NCI-H2227 (cell line): Measurements from ENCODE around the gene LCN9.
"Not testable (repeated sequence)": the region's sequence is repeated elsewhere in the genome, so short reads cannot be mapped to it uniquely, and the experiment has no call there.

ENCODE experiments used
- DNase-seq: peaks from one replicate; lab custom pipeline; 2025; ENCODE audit not compliant: unreplicated experiment; lab: John Stamatoyannopoulos, UW

Gene LCN9

GRCh38 chr9:135662758-135663450 lies at the start of gene LCN9:
TSS of gene LCN9 (plus strand) at chr9:135663309. CDS start at chr9:135663322, 13 bp downstream.
- DNase-seq: no peak

GRCh38 chr9:135613946-135614805 lies 48.9 kb upstream of the LCN9 start:
- no peak for DNase-seq

GRCh38 chr9:135614821-135615665 lies 48.1 kb upstream of the LCN9 start:
- no peak for DNase-seq

GRCh38 chr9:135615666-135616618 lies 47.2 kb upstream of the LCN9 start:
- DNase-seq: no peak

- no peak for DNase-seq
These were observed 46.2 kb upstream of the LCN9 start for GRCh38 chr9:135616619-135617537.

GRCh38 chr9:135617538-135617900 lies 45.6 kb upstream of the LCN9 start:
- DNase-seq: no peak

- DNase-seq: no peak
These were observed 45.1 kb upstream of the LCN9 start for GRCh38 chr9:135617991-135618411.

GRCh38 chr9:135618866-135619598 lies 44.1 kb upstream of the LCN9 start:
- no peak for DNase-seq

- no peak for DNase-seq
These were observed 43.6 kb upstream of the LCN9 start for GRCh38 chr9:135619599-135619886.

GRCh38 chr9:135620558-135620957 lies 42.6 kb upstream of the LCN9 start:
- DNase-seq: no peak

- no peak for DNase-seq
These were observed 40.6 kb upstream of the LCN9 start for GRCh38 chr9:135622415-135623020.

- DNase-seq: no peak
These were observed 38.8 kb upstream of the LCN9 start for GRCh38 chr9:135624282-135624681.

- no peak for DNase-seq
These were observed 30.3 kb upstream of the LCN9 start for GRCh38 chr9:135632841-135633240.

GRCh38 chr9:135636930-135637530 lies 26.1 kb upstream of the LCN9 start:
- DNase-seq: not testable (repeated sequence)

- no peak for DNase-seq
These were observed 23.9 kb upstream of the LCN9 start, which contains the start of gene GLT6D1 for GRCh38 chr9:135639196-135639595. TSS of gene GLT6D1 (minus strand) at chr9:135639540. CDS start at chr9:135639187, 353 bp downstream.

- no peak for DNase-seq
These were observed 22.1 kb upstream of the LCN9 start for GRCh38 chr9:135641047-135641446.

- DNase-seq: no peak
These were observed 21.4 kb upstream of the LCN9 start for GRCh38 chr9:135641745-135642144.
